IMR-90 (cell line): ENCODE data around the gene SLC48A1.

Experiments used
- CTCF ChIP-seq: conservative IDR thresholded peaks from 2 replicates; pipeline ENCODE4 v1.5.1; 2012; ENCODE audit warnings: mild to moderate bottlenecking, low read depth, low read length, improper control_type of control experiment
- POLR2A ChIP-seq: IDR thresholded peaks from 2 replicates; pipeline ENCODE4 v1.6.1; 2012; ENCODE audit warnings: mild to moderate bottlenecking, low read depth, low read length

DNA sequence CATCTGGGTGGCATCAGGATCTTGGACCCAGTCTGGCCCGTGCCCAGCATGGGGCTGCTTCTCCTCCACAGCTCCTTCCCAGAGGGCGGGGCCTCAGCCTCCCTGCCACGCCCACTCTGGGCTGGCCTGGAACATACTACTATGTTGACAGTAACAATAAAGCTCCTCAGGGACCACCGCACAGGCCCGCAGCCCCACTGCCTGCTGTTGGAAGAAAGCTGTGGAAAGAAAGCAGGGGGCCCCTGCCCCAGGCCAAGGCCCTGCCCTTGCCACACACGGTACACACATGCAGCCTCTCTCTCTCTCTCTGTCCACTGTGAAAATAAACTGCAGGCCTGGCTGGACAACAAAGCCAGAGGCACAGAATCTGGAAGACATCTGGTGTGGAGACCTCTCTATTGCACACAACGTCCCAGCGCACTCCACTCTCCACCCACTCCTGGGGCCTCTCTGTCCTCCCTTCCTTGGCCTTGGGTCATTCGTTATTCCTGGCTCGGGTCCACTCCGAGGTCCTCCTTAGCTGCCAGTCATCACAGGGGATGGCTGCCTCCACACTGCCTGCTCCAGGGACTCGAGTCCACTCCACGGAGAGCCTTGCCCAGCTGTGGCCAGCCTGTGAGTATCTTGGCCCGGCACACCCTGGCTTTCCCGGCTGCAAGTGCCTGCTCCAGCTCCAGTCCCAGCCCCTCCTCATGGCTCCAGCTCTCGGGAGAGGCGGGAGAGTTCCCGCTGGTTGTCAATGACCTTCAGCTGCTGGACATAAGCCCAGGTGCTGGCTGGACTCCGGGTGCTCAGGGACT lies 36.0 kb upstream of the SLC48A1 start:
- TF ChIP-seq CTCF, result no peak
- no peak for TF ChIP-seq POLR2A
